Fibroblast of lung (primary cell): Measurements from ENCODE around the gene HCST. TPM values are rescaled to one million over a fixed set of nuclear protein-coding genes. Genes with fewer than 3 reads are reported as not detected.

Experiments
- DNase-seq, 2 donors: peaks; one replicate each; pipeline versions ENCODE4 v3.0.0 to v3.0.0-alpha.2; 2010; ENCODE audit warnings: low read depth in 2 of 2
- H2AFZ ChIP-seq: 2 replicates; pipeline ENCODE4 v1.5.1; 2012; ENCODE audit warnings: low read length, control low read depth, inconsistent platforms
- H3K27ac ChIP-seq: 2 replicates; pipeline ENCODE4 v1.5.1; 2011; ENCODE audit warnings: low read length, control low read depth; ENCODE audit not compliant: insufficient read depth
- H3K27me3 ChIP-seq: 2 replicates; pipeline ENCODE4 v1.5.1; 2011; ENCODE audit warnings: mild to moderate bottlenecking, low read length; ENCODE audit not compliant: control insufficient read depth, insufficient read depth
- H3K36me3 ChIP-seq: 2 replicates; pipeline ENCODE4 v1.5.1; 2011; ENCODE audit warnings: low read length; ENCODE audit not compliant: control insufficient read depth, insufficient read depth
- H3K4me1 ChIP-seq: 2 replicates; pipeline ENCODE4 v1.5.1; 2011; ENCODE audit warnings: low read length; ENCODE audit not compliant: control insufficient read depth, insufficient read depth; ENCODE audit errors: extremely low read depth
- H3K4me2 ChIP-seq: 2 replicates; pipeline ENCODE4 v1.5.1; 2011; ENCODE audit warnings: low read length, control low read depth; ENCODE audit not compliant: insufficient read depth; ENCODE audit errors: extremely low read depth
- H3K4me3 ChIP-seq, 4 experiments: fragments of 200-600 bp in 1 of 4; sonication (generic) in 1 of 4; replicated peaks in 1 of 4; 2 replicates each; pipeline ENCODE4 v1.5.1; 2011 to 2016; ENCODE audit warnings: low read length in 4 of 4, low read depth in 3 of 4, mild to moderate bottlenecking in 3 of 4, control low read depth in 2 of 4, inconsistent platforms in 1 of 4, mixed read lengths in 1 of 4; ENCODE audit not compliant: insufficient read depth in 1 of 4; ENCODE audit errors: control extremely low read depth in 1 of 4
- H3K79me2 ChIP-seq: 2 replicates; pipeline ENCODE4 v1.5.1; 2012; ENCODE audit warnings: mild to moderate bottlenecking, low read length, inconsistent platforms; ENCODE audit not compliant: control insufficient read depth, insufficient read depth
- H3K9ac ChIP-seq: 2 replicates; pipeline ENCODE4 v1.5.1; 2011; ENCODE audit warnings: mild to moderate bottlenecking, low read length, control low read depth; ENCODE audit not compliant: insufficient read depth
- H3K9me3 ChIP-seq: 2 replicates; pipeline ENCODE4 v1.5.1; 2012; ENCODE audit warnings: low read depth, low read length; ENCODE audit not compliant: control insufficient read depth, insufficient read depth
- H4K20me1 ChIP-seq: 2 replicates; pipeline ENCODE4 v1.5.1; 2011; ENCODE audit warnings: low read length; ENCODE audit not compliant: control insufficient read depth, insufficient read depth; ENCODE audit errors: extremely low read depth
- EZH2 ChIP-seq: IDR thresholded peaks from 2 replicates; pipeline ENCODE4 v1.5.1; 2012; ENCODE audit warnings: low read length, control low read depth, mild to moderate bottlenecking; ENCODE audit errors: missing control alignments
- polyA plus RNA-seq, 2 donors: library from polyadenylated mRNA; depleted of rRNA in 1 of 2; stranded (reverse) in 1 of 2; unstranded in 1 of 2; fragments of >200 nt; gene quantifications; 2 replicates each; pipeline ENCODE4 v1.2.1, GENCODE V29; 2011 to 2012; ENCODE audit warnings: missing spikeins in 1 of 2
- total RNA-seq: library from RNA; depleted of rRNA; stranded (reverse); fragments of >200 nt; gene quantifications from 2 replicates; pipeline ENCODE4 v1.2.1, GENCODE V29; 2014
- TF ChIP-seq, protein P1 (sequence below), 2 donors: IDR thresholded peaks in 1 of 2; conservative IDR thresholded peaks in 1 of 2; 1 replicate in 1 of 2; 2 replicates in 1 of 2; pipeline ENCODE4 v1.5.1; 2011 to 2012; ENCODE audit warnings: low read length in 2 of 2, control low read depth in 1 of 2, inconsistent platforms in 1 of 2, low read depth in 1 of 2, mild to moderate bottlenecking in 1 of 2

Gene HCST
- total and polyA plus RNA-seq, 2 donors (not counting 1 experiment from before 2014, with no cell fraction given), result 0.14 to 2.0 TPM

DNA sequence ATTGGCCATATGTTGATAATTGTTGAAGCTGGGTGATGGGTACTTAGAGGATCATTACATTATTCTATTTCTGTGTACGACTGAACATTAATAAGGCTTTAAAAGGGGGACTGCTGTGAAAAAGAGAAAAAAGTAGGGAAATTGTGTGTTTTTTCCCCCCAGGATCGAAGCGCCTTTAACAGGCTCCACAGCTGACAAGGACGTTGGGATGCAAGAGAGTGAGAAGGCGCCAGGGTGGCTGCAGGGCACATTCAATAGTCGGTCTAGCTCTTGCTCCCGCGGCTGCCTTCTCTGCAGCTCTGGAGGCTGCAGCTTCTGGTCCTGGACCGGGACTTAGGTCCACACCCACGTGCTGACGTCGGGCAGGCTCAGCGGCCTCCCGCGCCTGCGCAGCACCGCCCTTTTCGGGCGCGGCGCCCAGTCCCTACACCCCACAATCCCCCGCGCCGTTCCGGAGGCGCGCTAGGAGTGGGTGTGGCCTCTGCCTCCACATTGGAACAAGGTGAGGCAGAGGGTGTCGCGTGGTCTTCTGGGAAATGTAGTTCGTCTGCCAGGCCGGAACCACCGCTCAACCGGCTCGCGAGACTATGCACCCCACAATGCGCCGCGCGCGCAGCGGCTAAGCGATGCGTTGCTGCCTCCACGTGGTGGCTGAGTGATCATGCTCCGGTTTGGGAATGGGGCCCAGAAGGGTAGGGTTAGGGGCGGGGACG, 29.0 kb downstream of the HCST start:
- H3K9ac ChIP-seq, result no peak overlapping the region
- peak overlapping the region in 2 of 4 experiments; percentile 48 to 62 for H3K4me3 ChIP-seq
- TF ChIP-seq EZH2, result no peak
- TF ChIP-seq, protein P1, sequence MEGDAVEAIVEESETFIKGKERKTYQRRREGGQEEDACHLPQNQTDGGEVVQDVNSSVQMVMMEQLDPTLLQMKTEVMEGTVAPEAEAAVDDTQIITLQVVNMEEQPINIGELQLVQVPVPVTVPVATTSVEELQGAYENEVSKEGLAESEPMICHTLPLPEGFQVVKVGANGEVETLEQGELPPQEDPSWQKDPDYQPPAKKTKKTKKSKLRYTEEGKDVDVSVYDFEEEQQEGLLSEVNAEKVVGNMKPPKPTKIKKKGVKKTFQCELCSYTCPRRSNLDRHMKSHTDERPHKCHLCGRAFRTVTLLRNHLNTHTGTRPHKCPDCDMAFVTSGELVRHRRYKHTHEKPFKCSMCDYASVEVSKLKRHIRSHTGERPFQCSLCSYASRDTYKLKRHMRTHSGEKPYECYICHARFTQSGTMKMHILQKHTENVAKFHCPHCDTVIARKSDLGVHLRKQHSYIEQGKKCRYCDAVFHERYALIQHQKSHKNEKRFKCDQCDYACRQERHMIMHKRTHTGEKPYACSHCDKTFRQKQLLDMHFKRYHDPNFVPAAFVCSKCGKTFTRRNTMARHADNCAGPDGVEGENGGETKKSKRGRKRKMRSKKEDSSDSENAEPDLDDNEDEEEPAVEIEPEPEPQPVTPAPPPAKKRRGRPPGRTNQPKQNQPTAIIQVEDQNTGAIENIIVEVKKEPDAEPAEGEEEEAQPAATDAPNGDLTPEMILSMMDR (conservative IDR thresholded peaks at IDR 0.05 in 1 of 2, IDR thresholded peaks at IDR 0.05 in 1 of 2; ENCODE audit: low read depth in 1 of 2, low read length in 2 of 2), result peak; percentile 83

GRCh38 chr19:35931874-35932202, 29.5 kb downstream of the HCST start:
- H2AFZ ChIP-seq, result no peak overlapping the region
- peaks cover 5% of the 10 kb centered on the region for H3K4me1 ChIP-seq
- H3K9ac ChIP-seq, result no peak overlapping the region
- no peak overlapping the region for H3K4me3 ChIP-seq
- no peaks in the 10 kb centered on the region for H3K36me3 ChIP-seq
- H3K4me2 ChIP-seq, result peak overlapping the region; percentile 23
- no peaks in the 10 kb centered on the region for H3K9me3 ChIP-seq
- no peak overlapping the region for H3K27ac ChIP-seq
- no peaks in the 10 kb centered on the region for H3K79me2 ChIP-seq
- no peaks in the 10 kb centered on the region for H4K20me1 ChIP-seq
- H3K27me3 ChIP-seq, result no peaks in the 10 kb centered on the region
- no peak for DNase-seq
- TF ChIP-seq, protein P1 (conservative IDR thresholded peaks at IDR 0.05 in 1 of 2, IDR thresholded peaks at IDR 0.05 in 1 of 2; ENCODE audit: low read depth in 1 of 2, low read length in 2 of 2), result no peak
- no peak for TF ChIP-seq EZH2

More for the DNA sequence above, 29.0 kb downstream of the HCST start:
- peak; percentile 98 to 99 for DNase-seq
- Histone ChIP-seq H3K36me3 (no peaks in the 10 kb centered on the region), H3K9me3 (no peaks in the 10 kb centered on the region), H3K4me1 (peaks cover 5% of the 10 kb centered on the region), H3K4me2 (peak overlapping the region; percentile 49), H3K27ac (no peak overlapping the region), H3K27me3 (no peaks in the 10 kb centered on the region), H2AFZ (peak overlapping the region; percentile 9), H4K20me1 (no peaks in the 10 kb centered on the region), H3K79me2 (no peaks in the 10 kb centered on the region)

DNA sequence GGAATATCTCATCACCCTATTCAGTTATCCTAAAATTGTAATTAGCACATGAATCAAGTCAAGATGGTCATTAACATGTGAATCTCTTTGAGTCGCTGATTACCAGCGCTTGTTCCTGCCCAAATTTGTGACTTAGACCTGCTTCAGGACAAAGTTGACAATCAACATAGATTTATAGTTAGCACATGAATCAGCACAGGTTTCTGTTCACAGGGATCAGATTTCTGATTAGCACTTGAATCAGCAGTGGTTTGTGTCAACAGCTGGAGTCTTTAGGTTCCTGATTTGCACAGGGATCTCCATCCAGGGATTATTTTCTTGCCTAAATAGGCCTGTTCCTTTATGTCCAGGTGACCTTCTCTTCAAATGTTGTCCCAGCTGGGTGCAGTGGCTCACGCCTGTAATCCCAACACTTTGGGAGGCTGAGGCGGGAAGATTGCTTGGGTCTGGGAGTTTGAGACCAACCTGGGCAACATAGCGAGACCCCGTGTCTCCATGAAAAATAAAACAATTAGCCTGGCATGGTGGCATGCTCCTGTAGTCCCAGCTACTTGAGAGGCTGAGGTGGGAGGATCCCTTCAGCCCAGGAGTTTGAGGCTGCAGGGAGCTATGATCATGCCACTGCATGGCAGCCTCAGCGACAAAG, 30.1 kb downstream of the HCST start:
- Histone ChIP-seq H3K27me3 (no peaks in the 10 kb centered on the region), H4K20me1 (no peaks in the 10 kb centered on the region), H3K9ac (no peak overlapping the region), H2AFZ (no peak overlapping the region), H3K4me3 (no peak overlapping the region), H3K36me3 (no peaks in the 10 kb centered on the region), H3K4me2 (no peak overlapping the region), H3K27ac (no peak overlapping the region), H3K9me3 (no peaks in the 10 kb centered on the region), H3K4me1 (peaks cover 5% of the 10 kb centered on the region), H3K79me2 (no peaks in the 10 kb centered on the region)
- TF ChIP-seq EZH2, result no peak
- TF ChIP-seq, protein P1 (conservative IDR thresholded peaks at IDR 0.05 in 1 of 2, IDR thresholded peaks at IDR 0.05 in 1 of 2; ENCODE audit: low read depth in 1 of 2, low read length in 2 of 2), result no peak
- DNase-seq, result no peak
